B cell (primary cell): Measurements from ENCODE around the gene ELMO1. TPM values are rescaled to one million over a fixed set of nuclear protein-coding genes. Genes with fewer than 3 reads are reported as not detected.

ENCODE experiments used
- ATAC-seq: fragments of 200-7000 bp; cut with Tn5 transposase; one replicate; pipeline ENCODE4 v1.10.0; 2021; ENCODE audit warnings: low read depth, mild to moderate bottlenecking, moderate number of reproducible peaks, moderate library complexity
- CTCF ChIA-PET: fragments of 350-600 bp; sonication (Branson Sonifier 250); formaldehyde crosslinking; loops from one replicate; lab custom pipeline; 2021; ENCODE audit warnings: antibody characterized with exemption, inconsistent platforms; lab: Charles Lee
- POLR2A ChIA-PET: fragments of 350-600 bp; sonication (Branson Sonifier 250); formaldehyde crosslinking; loops from one replicate; lab custom pipeline; 2021; ENCODE audit warnings: antibody characterized with exemption; lab: Charles Lee
- DNase-seq: peaks from one replicate; pipeline ENCODE4 v3.0.0; 2013
- H2AFZ ChIP-seq: 2 replicates; pipeline ENCODE4 v1.6.1; 2012; ENCODE audit warnings: mild to moderate bottlenecking, low read depth, low read length; ENCODE audit not compliant: insufficient read depth, poor library complexity, severe bottlenecking
- H3K27ac ChIP-seq, 2 donors: 1 replicate in 1 of 2; 2 replicates in 1 of 2; pipeline ENCODE4 v1.5.1; 2012 to 2013; ENCODE audit warnings: low read length in 2 of 2, mild to moderate bottlenecking in 2 of 2, moderate library complexity in 1 of 2
- H3K27me3 ChIP-seq, 4 experiments: fragments of 200-600 bp in 1 of 4; sonication (generic) in 1 of 4; replicated peaks in 1 of 4; 1 replicate in 2 of 4; 2 replicates in 2 of 4; pipeline versions ENCODE4 v1.6.1 to v1.7.0; 2013 to 2016; ENCODE audit warnings: low read length in 3 of 4, mild to moderate bottlenecking in 2 of 4, mixed read lengths in 1 of 4, moderate library complexity in 1 of 4; ENCODE audit not compliant: insufficient read depth in 4 of 4, control insufficient read depth in 3 of 4; ENCODE audit errors: control extremely low read depth in 1 of 4
- H3K36me3 ChIP-seq, 2 experiments: replicated peaks in 1 of 2; 1 replicate in 1 of 2; 2 replicates in 1 of 2; pipeline versions ENCODE4 v1.6.1 to v1.7.1; 2013; ENCODE audit warnings: low read length in 1 of 2; ENCODE audit not compliant: insufficient read depth in 2 of 2, control insufficient read depth in 1 of 2; ENCODE audit errors: control extremely low read depth in 1 of 2, extremely low read depth in 1 of 2
- H3K4me1 ChIP-seq, 2 donors: fragments of 200-600 bp in 1 of 2; sonication (generic) in 1 of 2; 1 replicate in 1 of 2; 2 replicates in 1 of 2; pipeline versions ENCODE4 v1.5.1 to v1.6.1; 2013 to 2017; ENCODE audit warnings: low read length in 2 of 2; ENCODE audit not compliant: control insufficient read depth in 2 of 2, insufficient read depth in 2 of 2
- H3K4me2 ChIP-seq: replicated peaks from 2 replicates; pipeline ENCODE3; 2012; ENCODE audit warnings: mild to moderate bottlenecking, low read depth, low read length; ENCODE audit not compliant: poor library complexity, severe bottlenecking
- H3K4me3 ChIP-seq, 5 experiments: fragments of 200-600 bp in 1 of 5; sonication (generic) in 1 of 5; 1 replicate in 3 of 5; 2 replicates in 2 of 5; pipeline versions ENCODE4 v1.5.1 to v1.7.0; 2011 to 2016; ENCODE audit warnings: low read length in 4 of 5, mild to moderate bottlenecking in 4 of 5, low read depth in 2 of 5, control low read depth in 1 of 5, moderate library complexity in 1 of 5; ENCODE audit not compliant: insufficient read depth in 1 of 5; ENCODE audit errors: control extremely low read depth in 1 of 5, extremely low read depth in 1 of 5
- H3K79me2 ChIP-seq: fragments of 200-600 bp; sonication (generic); one replicate; pipeline ENCODE4 v1.6.0; 2016; ENCODE audit warnings: low read length; ENCODE audit not compliant: control insufficient read depth, insufficient read depth
- H3K9ac ChIP-seq: fragments of 200-600 bp; sonication (generic); 2 replicates; pipeline ENCODE4 v1.6.1; 2017; ENCODE audit warnings: mild to moderate bottlenecking, low read length, moderate library complexity
- H3K9me3 ChIP-seq, 3 donors: one replicate each; pipeline versions ENCODE4 v1.6.1 to v1.7.1; 2013; ENCODE audit warnings: low read length in 2 of 3; ENCODE audit not compliant: control insufficient read depth in 2 of 3, insufficient read depth in 1 of 3; ENCODE audit errors: control extremely low read depth in 1 of 3
- H4K20me1 ChIP-seq: 2 replicates; pipeline ENCODE4 v1.6.0; 2012; ENCODE audit warnings: mild to moderate bottlenecking, low read length; ENCODE audit not compliant: insufficient read depth, control insufficient read depth, poor library complexity, severe bottlenecking
- H3K27ac Mint-ChIP-seq: one replicate; pipeline ENCODE4 v1.8.0; 2021; ENCODE audit warnings: mixed read lengths
- H3K27me3 Mint-ChIP-seq: one replicate; pipeline ENCODE4 v1.8.0; 2021; ENCODE audit warnings: mixed read lengths
- H3K4me1 Mint-ChIP-seq: one replicate; pipeline ENCODE4 v1.8.0; 2021; ENCODE audit warnings: mixed read lengths
- H3K4me3 Mint-ChIP-seq: one replicate; pipeline ENCODE4 v1.8.0; 2021; ENCODE audit warnings: mixed read lengths
- H3K9me3 Mint-ChIP-seq: one replicate; pipeline ENCODE4 v1.8.0; 2022; ENCODE audit warnings: mixed read lengths; ENCODE audit not compliant: insufficient read depth
- EZH2 ChIP-seq: IDR thresholded peaks from 2 replicates; pipeline ENCODE4 v1.6.1; 2012; ENCODE audit warnings: borderline replicate concordance, low read depth, mild to moderate bottlenecking, moderate library complexity, low read length; ENCODE audit not compliant: insufficient read depth, poor library complexity, severe bottlenecking
- WGBS: methylation state at CpG from one replicate; pipeline ENCODE4 v1.1.5; 2013; ENCODE audit warnings: missing lambda C conversion rate; ENCODE audit not compliant: insufficient coverage; 5-methylcytosine and 5-hydroxymethylcytosine counted together
- intact Hi-C: fragments of 100-400 bp; cut with micrococcal nuclease; formaldehyde crosslinking; loops from one replicate; pipeline ENCODE4 v1.10.0; 2022
- polyA plus RNA-seq: library from polyadenylated mRNA; depleted of rRNA; stranded (reverse); fragments of >200 nt; gene quantifications from 2 replicates; pipeline ENCODE4 v1.2.3, GENCODE V29; 2012
- total RNA-seq, 2 donors: library from RNA; stranded (reverse); fragments of 120-200 nt in 1 of 2; gene quantifications; 1 replicate in 1 of 2; 2 replicates in 1 of 2; pipeline versions ENCODE4 v1.2.3 to v1.2.4, GENCODE V29; 2013 to 2022
- TF ChIP-seq, protein P1 (sequence below): fragments of 200-600 bp; IDR thresholded peaks from one replicate; pipeline ENCODE4 v1.8.0; 2022; ENCODE audit warnings: antibody characterized with exemption, mild to moderate bottlenecking

ELMO1 gene
- total and polyA plus RNA-seq, 2 donors (not counting 1 experiment from before 2014, with no cell fraction given), result 44.7 to 177 TPM

- H3K27ac Mint-ChIP-seq, result no peak overlapping the region
These were observed 173.5 kb downstream of the ELMO1 start for GRCh38 chr7:37275078-37275710.

GRCh38 chr7:37273891-37274290 lies 174.8 kb downstream of the ELMO1 start:
- Histone ChIP-seq H3K9me3 (no peaks in the 10 kb centered on the region), H3K4me3 (no peak overlapping the region), H2AFZ (no peak overlapping the region), H3K27ac (no peak overlapping the region), H4K20me1 (peaks cover 69% of the 10 kb centered on the region), H3K4me2 (no peak overlapping the region), H3K4me1 (no peaks in the 10 kb centered on the region), H3K79me2 (peaks cover 64% of the 10 kb centered on the region), H3K27me3 (no peaks in the 10 kb centered on the region), H3K9ac (no peak overlapping the region), H3K36me3 (peaks cover 3 to 34% of the 10 kb centered on the region in 2 experiments)
- POLR2A ChIA-PET, result no interaction called here
- intact Hi-C loops, result no loop called here
- Mint-ChIP-seq H3K27me3 (no peaks in the 10 kb centered on the region), H3K27ac (no peak overlapping the region), H3K9me3 (no peaks in the 10 kb centered on the region), H3K4me3 (no peak overlapping the region), H3K4me1 (peaks cover 15% of the 10 kb centered on the region)
- 100% methylated on average over 2 of the region's 2 CpGs for WGBS
- DNase-seq (no peak), ATAC-seq (no peak)
- CTCF ChIA-PET, result interaction anchor here (0.8 kb wide), 1 partner anchor 11 kb away, joined by 3 read pairs; no protein-coding TSS in a partner anchor
- TF ChIP-seq EZH2, result no peak
- TF ChIP-seq, protein P1, sequence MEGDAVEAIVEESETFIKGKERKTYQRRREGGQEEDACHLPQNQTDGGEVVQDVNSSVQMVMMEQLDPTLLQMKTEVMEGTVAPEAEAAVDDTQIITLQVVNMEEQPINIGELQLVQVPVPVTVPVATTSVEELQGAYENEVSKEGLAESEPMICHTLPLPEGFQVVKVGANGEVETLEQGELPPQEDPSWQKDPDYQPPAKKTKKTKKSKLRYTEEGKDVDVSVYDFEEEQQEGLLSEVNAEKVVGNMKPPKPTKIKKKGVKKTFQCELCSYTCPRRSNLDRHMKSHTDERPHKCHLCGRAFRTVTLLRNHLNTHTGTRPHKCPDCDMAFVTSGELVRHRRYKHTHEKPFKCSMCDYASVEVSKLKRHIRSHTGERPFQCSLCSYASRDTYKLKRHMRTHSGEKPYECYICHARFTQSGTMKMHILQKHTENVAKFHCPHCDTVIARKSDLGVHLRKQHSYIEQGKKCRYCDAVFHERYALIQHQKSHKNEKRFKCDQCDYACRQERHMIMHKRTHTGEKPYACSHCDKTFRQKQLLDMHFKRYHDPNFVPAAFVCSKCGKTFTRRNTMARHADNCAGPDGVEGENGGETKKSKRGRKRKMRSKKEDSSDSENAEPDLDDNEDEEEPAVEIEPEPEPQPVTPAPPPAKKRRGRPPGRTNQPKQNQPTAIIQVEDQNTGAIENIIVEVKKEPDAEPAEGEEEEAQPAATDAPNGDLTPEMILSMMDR, result no peak

More at GRCh38 chr7:37275078-37275710, 173.5 kb downstream of the ELMO1 start:
- POLR2A ChIA-PET, result no interaction called here
- Histone ChIP-seq H3K4me2 (no peak overlapping the region), H3K9ac (no peak overlapping the region), H3K4me3 (no peak overlapping the region), H3K9me3 (no peaks in the 10 kb centered on the region), H3K27ac (no peak overlapping the region), H3K36me3 (peaks cover 3 to 24% of the 10 kb centered on the region in 2 experiments), H4K20me1 (peaks cover 80% of the 10 kb centered on the region), H2AFZ (no peak overlapping the region), H3K4me1 (no peaks in the 10 kb centered on the region), H3K79me2 (peaks cover 77% of the 10 kb centered on the region), H3K27me3 (no peaks in the 10 kb centered on the region)
- CTCF ChIA-PET, result interaction anchor here (0.6 to 1.4 kb wide), 2 partner anchors 9 to 75 kb away, joined by 4 to 5 read pairs; no protein-coding TSS in a partner anchor
- 100% methylated on average over 1 of the region's 5 CpGs for WGBS
- Mint-ChIP-seq H3K9me3 (no peaks in the 10 kb centered on the region), H3K4me3 (no peak overlapping the region), H3K4me1 (peaks cover 21% of the 10 kb centered on the region), H3K27me3 (no peaks in the 10 kb centered on the region)
- TF ChIP-seq, protein P1, result no peak
- TF ChIP-seq EZH2, result no peak
- no peak for ATAC-seq
- DNase-seq, result no peak
- intact Hi-C loops, result no loop called here
